ENCODE data around the gene GOSR2.

GOSR2 gene

GRCh38 chr17:46989637-46990431 is 66.9 kb downstream of the GOSR2 start:
- TF ChIP-seq TAF1 (IDR thresholded peaks at IDR 0.05; ENCODE audit: borderline replicate concordance, insufficient read depth, low read length) (no peak), SIN3A (IDR thresholded peaks at IDR 0.05; ENCODE audit: borderline replicate concordance, insufficient read depth, low read length) (no peak), POLR2AphosphoS5 (IDR thresholded peaks at IDR 0.05; ENCODE audit: low read depth, low read length) (no peak), FOXP2 (optimal IDR thresholded peaks at IDR 0.05; ENCODE audit: borderline replicate concordance, extremely low read depth, extremely low read length, insufficient read depth) (no peak), REST (IDR thresholded peaks at IDR 0.05; ENCODE audit: insufficient read depth in 1 of 2, low read depth in 2 of 2, low read length in 2 of 2) (no peak)

- no peak for TF ChIP-seq TAF1 (IDR thresholded peaks at IDR 0.05; ENCODE audit: borderline replicate concordance, insufficient read depth, low read length)
- TF ChIP-seq REST (IDR thresholded peaks at IDR 0.05; ENCODE audit: insufficient read depth in 1 of 2, low read depth in 2 of 2, low read length in 2 of 2): no peak
- no peak for TF ChIP-seq POLR2AphosphoS5 (IDR thresholded peaks at IDR 0.05; ENCODE audit: low read depth, low read length)
These were observed 68.7 kb downstream of the GOSR2 start for GRCh38 chr17:46991617-46992016.
